NCI-H748 (cell line): ENCODE results near the gene RNF141.
A peak's percentile ranks its signal among the peaks of the same experiment; 100 is the strongest.

Experiments used
- DNase-seq: peaks from one replicate; lab custom pipeline; 2025; ENCODE audit not compliant: unreplicated experiment; lab: John Stamatoyannopoulos, UW

The RNF141 gene

GRCh38 chr11:10561043-10561818 is 20.2 kb upstream of the RNF141 start:
- no peak for DNase-seq

GRCh38 chr11:10558288-10558687 is 17.3 kb upstream of the RNF141 start:
- DNase-seq = no peak

- no peak for DNase-seq
Measured at GRCh38 chr11:10556590-10556989, 15.6 kb upstream of the RNF141 start.

GRCh38 chr11:10551845-10552352 is 10.9 kb upstream of the RNF141 start:
- DNase-seq = no peak

- no peak for DNase-seq
Measured at GRCh38 chr11:10551290-10551592, 10.3 kb upstream of the RNF141 start.

- DNase-seq = no peak
Measured at GRCh38 chr11:10550503-10551289, 9.7 kb upstream of the RNF141 start.

GRCh38 chr11:10544491-10545465 is 3.8 kb upstream of the RNF141 start:
- DNase-seq = no peak

GRCh38 chr11:10543782-10544181 is 2.8 kb upstream of the RNF141 start:
- DNase-seq = no peak

GRCh38 chr11:10542776-10543175 is 1.8 kb upstream of the RNF141 start:
- DNase-seq = no peak

GRCh38 chr11:10541561-10541930 is 559 bp upstream of the RNF141 start:
- DNase-seq = peak; percentile 73

- peak; percentile 62 for DNase-seq
Measured at GRCh38 chr11:10540546-10540914, 457 bp downstream of the RNF141 start.

GRCh38 chr11:10539339-10539738 is 1.6 kb downstream of the RNF141 start:
- no peak for DNase-seq

GRCh38 chr11:10538924-10539323 is 2.1 kb downstream of the RNF141 start:
- no peak for DNase-seq

GRCh38 chr11:10537600-10537999 is 3.4 kb downstream of the RNF141 start:
- no peak for DNase-seq

- DNase-seq = no peak
Measured at GRCh38 chr11:10534316-10534715, 6.7 kb downstream of the RNF141 start.

GRCh38 chr11:10533323-10533722 is 7.7 kb downstream of the RNF141 start:
- DNase-seq = no peak

GRCh38 chr11:10532526-10532925 is 8.5 kb downstream of the RNF141 start:
- DNase-seq = no peak

- DNase-seq = no peak
Measured at GRCh38 chr11:10529279-10529678, 11.7 kb downstream of the RNF141 start.

GRCh38 chr11:10528121-10528520 is 12.9 kb downstream of the RNF141 start:
- no peak for DNase-seq

GRCh38 chr11:10526974-10527918 is 13.7 kb downstream of the RNF141 start:
- no peak for DNase-seq
